EL (cell line): Measurements from ENCODE around the gene CST7.

Experiments used
- DNase-seq: peaks from one replicate; pipeline ENCODE4 v3.0.0-alpha.2; 2016

The CST7 gene

GRCh38 chr20:24951536-24952083 is 2.5 kb downstream of the CST7 start:
- DNase-seq, result no peak

GRCh38 chr20:24952376-24953208 is 3.5 kb downstream of the CST7 start:
- no peak for DNase-seq

GRCh38 chr20:24953209-24953575 is 4.1 kb downstream of the CST7 start:
- DNase-seq, result no peak

GRCh38 chr20:24953621-24954133 is 4.6 kb downstream of the CST7 start:
- no peak for DNase-seq

GRCh38 chr20:24954151-24954550 is 5.1 kb downstream of the CST7 start:
- DNase-seq, result no peak

- DNase-seq, result no peak
Observed at GRCh38 chr20:24954566-24954965, 5.5 kb downstream of the CST7 start.

GRCh38 chr20:24955045-24955444 is 6.0 kb downstream of the CST7 start:
- DNase-seq, result no peak

- no peak for DNase-seq
Observed at GRCh38 chr20:24956001-24956841, 7.2 kb downstream of the CST7 start.

- DNase-seq, result no peak
Observed at GRCh38 chr20:24957326-24958016, 8.4 kb downstream of the CST7 start.

GRCh38 chr20:24958506-24959385 is 9.7 kb downstream of the CST7 start:
- no peak for DNase-seq

GRCh38 chr20:24959591-24960301 is 10.7 kb downstream of the CST7 start:
- no peak for DNase-seq

- no peak for DNase-seq
Observed at GRCh38 chr20:24960302-24960801, 11.3 kb downstream of the CST7 start.

GRCh38 chr20:24960861-24961260 is 11.8 kb downstream of the CST7 start:
- no peak for DNase-seq

- no peak for DNase-seq
Observed at GRCh38 chr20:24961384-24962181, 12.5 kb downstream of the CST7 start.

- no peak for DNase-seq
Observed at GRCh38 chr20:24962182-24962492, 13.1 kb downstream of the CST7 start.

GRCh38 chr20:24962510-24962909 is 13.4 kb downstream of the CST7 start:
- no peak for DNase-seq

- no peak for DNase-seq
Observed at GRCh38 chr20:24963672-24964505, 14.8 kb downstream of the CST7 start.

GRCh38 chr20:24964506-24964840 is 15.4 kb downstream of the CST7 start:
- no peak for DNase-seq
